ENCODE results near the gene PHYHD1. TPM values are rescaled to one million over a fixed set of nuclear protein-coding genes. Genes with fewer than 3 reads are reported as not detected.
A peak's percentile ranks its signal among the peaks of the same experiment; 100 is the strongest.

PHYHD1 gene
- total RNA-seq, 1 experiment from 2014 or later, result 18.0 TPM

GRCh38 chr9:128895556-128895955 lies 25.2 kb upstream of the PHYHD1 start:
- Histone ChIP-seq H3K4me2 (ENCODE audit: insufficient read depth, insufficient read length, low read length) (no peak overlapping the region), H4K8ac (replicated peaks; ENCODE audit: insufficient read length, low read depth, low read length) (no peak overlapping the region), H3K79me1 (ENCODE audit: insufficient read depth, low read depth, low read length, poor library complexity, severe bottlenecking) (no peaks in the 10 kb centered on the region), H3K18ac (ENCODE audit: insufficient read length, low read depth, low read length) (no peak overlapping the region), H2BK5ac (ENCODE audit: insufficient read length, low read length) (no peak overlapping the region), H3K9me3 (ENCODE audit: control insufficient read depth, low read depth, low read length) (no peaks in the 10 kb centered on the region), H3K27me3 (ENCODE audit: insufficient read depth, low read length) (no peaks in the 10 kb centered on the region), H3K23ac (ENCODE audit: insufficient read length, low read depth, low read length) (no peak overlapping the region), H2BK20ac (ENCODE audit: low read depth, low read length, poor library complexity, severe bottlenecking) (no peak overlapping the region), H3K79me2 (ENCODE audit: insufficient read depth, low read length) (peaks cover 6% of the 10 kb centered on the region; the same call in 1 of the 2 replicates), H2AFZ (ENCODE audit: low read length) (no peak overlapping the region), H3T11ph (ENCODE audit: low read length) (no peak overlapping the region), H3K4ac (ENCODE audit: low read depth, low read length) (no peak overlapping the region), H3K27ac (ENCODE audit: insufficient read length, low read depth, low read length) (no peak overlapping the region), H2AK5ac (ENCODE audit: insufficient read length, low read length) (no peak overlapping the region), H3K23me2 (ENCODE audit: insufficient read length, low read depth, low read length, poor library complexity, severe bottlenecking) (no peaks in the 10 kb centered on the region), H4K5ac (ENCODE audit: insufficient read length, low read depth, low read length) (no peak overlapping the region), H3K56ac (ENCODE audit: insufficient read length, low read depth, low read length) (no peak overlapping the region), H3K4me1 (ENCODE audit: insufficient read depth, low read length) (no peaks in the 10 kb centered on the region; the same call in 1 of the 2 replicates), H2BK12ac (ENCODE audit: insufficient read length, low read depth, low read length) (no peak overlapping the region), H3K14ac (ENCODE audit: insufficient read depth, low read length) (no peak overlapping the region), H2BK15ac (ENCODE audit: low read depth, low read length) (no peak overlapping the region), H4K91ac (ENCODE audit: insufficient read length, low read depth, low read length) (no peak overlapping the region), H3K9ac (ENCODE audit: extremely low read depth, insufficient read length, low read length) (no peak overlapping the region), H2BK120ac (ENCODE audit: low read depth, low read length, poor library complexity, severe bottlenecking) (no peak overlapping the region), H4K20me1 (ENCODE audit: control insufficient read depth, insufficient read depth, insufficient read length) (no peaks in the 10 kb centered on the region)
- no CpG with 5 or more reads among the region's 4 CpGs for WGBS (ENCODE audit: extremely low coverage, insufficient read length, low lambda C conversion rate)
- TF ChIP-seq CTCF (conservative IDR thresholded peaks at IDR 0.05), result no peak
- Mint-ChIP-seq H3K9me3 (no peaks in the 10 kb centered on the region), H3K4me1 (peaks cover 15 to 25% of the 10 kb centered on the region in 2 experiments), H3K4me3 (peak overlapping the region in 1 of 2 experiments; percentile 63; a peak in 1 of 5 replicates), H3K27ac (peak overlapping the region; percentile 34 to 90 (median 58); a peak in 2 of 7 replicates), H3K36me3 (ENCODE audit: insufficient read depth in 1 of 3, low read depth in 3 of 3) (peaks cover 17 to 48% (median 29%) of the 10 kb centered on the region in 3 experiments), H3K27me3 (ENCODE audit: low read depth) (no peaks in the 10 kb centered on the region)
- no peak for DNase-seq
